ENCODE data around the gene ZNF787. TPM values are rescaled to one million over a fixed set of nuclear protein-coding genes. Genes with fewer than 3 reads are reported as not detected.

The ZNF787 gene
- total and polyA plus RNA-seq, 10 of the 15 experiments (the other 5 are each of a cell fraction or from before 2014, with no cell fraction given) = 0.23 to 39.9 (median 4.1) TPM

DNA sequence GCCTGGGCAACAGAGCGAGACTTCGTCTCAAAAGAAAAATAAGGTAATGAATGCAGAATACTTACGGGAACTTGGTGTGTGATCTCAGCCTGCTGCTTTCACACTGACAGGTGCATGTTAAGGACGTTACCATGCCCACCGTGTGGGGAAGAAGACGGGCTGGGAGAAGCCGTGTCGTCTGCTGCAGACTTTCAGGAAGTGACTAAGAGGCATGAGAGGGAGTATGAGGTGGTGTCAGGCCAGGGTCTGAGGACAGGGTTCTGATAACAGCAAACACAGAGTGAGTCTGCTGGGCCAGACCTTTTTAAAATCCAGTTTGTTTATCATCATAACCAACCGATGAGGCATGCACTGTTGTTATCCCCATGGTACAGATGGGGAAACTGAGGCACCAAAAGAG lies 41.2 kb upstream of the ZNF787 start (continued):
- TF ChIP-seq, protein P1, sequence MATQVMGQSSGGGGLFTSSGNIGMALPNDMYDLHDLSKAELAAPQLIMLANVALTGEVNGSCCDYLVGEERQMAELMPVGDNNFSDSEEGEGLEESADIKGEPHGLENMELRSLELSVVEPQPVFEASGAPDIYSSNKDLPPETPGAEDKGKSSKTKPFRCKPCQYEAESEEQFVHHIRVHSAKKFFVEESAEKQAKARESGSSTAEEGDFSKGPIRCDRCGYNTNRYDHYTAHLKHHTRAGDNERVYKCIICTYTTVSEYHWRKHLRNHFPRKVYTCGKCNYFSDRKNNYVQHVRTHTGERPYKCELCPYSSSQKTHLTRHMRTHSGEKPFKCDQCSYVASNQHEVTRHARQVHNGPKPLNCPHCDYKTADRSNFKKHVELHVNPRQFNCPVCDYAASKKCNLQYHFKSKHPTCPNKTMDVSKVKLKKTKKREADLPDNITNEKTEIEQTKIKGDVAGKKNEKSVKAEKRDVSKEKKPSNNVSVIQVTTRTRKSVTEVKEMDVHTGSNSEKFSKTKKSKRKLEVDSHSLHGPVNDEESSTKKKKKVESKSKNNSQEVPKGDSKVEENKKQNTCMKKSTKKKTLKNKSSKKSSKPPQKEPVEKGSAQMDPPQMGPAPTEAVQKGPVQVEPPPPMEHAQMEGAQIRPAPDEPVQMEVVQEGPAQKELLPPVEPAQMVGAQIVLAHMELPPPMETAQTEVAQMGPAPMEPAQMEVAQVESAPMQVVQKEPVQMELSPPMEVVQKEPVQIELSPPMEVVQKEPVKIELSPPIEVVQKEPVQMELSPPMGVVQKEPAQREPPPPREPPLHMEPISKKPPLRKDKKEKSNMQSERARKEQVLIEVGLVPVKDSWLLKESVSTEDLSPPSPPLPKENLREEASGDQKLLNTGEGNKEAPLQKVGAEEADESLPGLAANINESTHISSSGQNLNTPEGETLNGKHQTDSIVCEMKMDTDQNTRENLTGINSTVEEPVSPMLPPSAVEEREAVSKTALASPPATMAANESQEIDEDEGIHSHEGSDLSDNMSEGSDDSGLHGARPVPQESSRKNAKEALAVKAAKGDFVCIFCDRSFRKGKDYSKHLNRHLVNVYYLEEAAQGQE (IDR thresholded peaks at IDR 0.05; ENCODE audit: low read depth, low read length) = no peak

DNA sequence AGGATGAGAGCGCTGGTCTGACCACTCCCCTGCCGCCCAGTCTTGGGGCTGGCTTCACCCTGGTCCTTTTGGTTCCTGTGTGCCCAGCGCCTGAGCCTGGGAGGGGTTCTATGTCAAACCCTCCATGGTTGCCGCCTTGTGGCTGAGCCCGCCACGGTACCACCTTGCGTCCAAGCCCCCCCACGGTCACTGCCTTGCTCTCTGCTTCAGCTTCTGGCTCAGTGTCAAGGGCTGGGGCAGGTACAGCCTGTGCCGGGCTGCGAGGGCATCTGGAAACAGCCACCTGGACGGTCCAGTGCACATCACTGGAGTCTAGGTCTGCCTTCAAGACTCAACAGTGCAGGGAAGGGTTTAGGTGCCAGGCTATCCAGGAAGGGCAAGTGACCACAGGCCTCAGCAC lies 40.4 kb upstream of the ZNF787 start:
- BruUV-seq (replicated peaks) = no TSS peak
- intact Hi-C loops (cut with micrococcal nuclease; ENCODE audit: unreplicated experiment) (no loop called here), in situ Hi-C loops (cut with MboI) (no loop called here)
- Histone ChIP-seq H3K36me3 (ENCODE audit: control insufficient read depth in 2 of 2, insufficient read depth in 2 of 2, low read length in 1 of 2) (peaks cover 0 to 2% of the 10 kb centered on the region in 2 experiments; a peak in 3 of 4 replicates), H4K20me1 (ENCODE audit: control insufficient read depth, insufficient read depth) (no peaks in the 10 kb centered on the region), H3K9me3 (replicated peaks; ENCODE audit: control insufficient read depth, insufficient read depth, low read length) (no peaks in the 10 kb centered on the region), H2AFZ (ENCODE audit: control insufficient read depth, low read depth, low read length) (no peak overlapping the region), H3K4me1 (ENCODE audit: control insufficient read depth, insufficient read depth, low read length) (no peaks in the 10 kb centered on the region), H3K27me3 (replicated peaks in 1 of 2; ENCODE audit: control insufficient read depth in 2 of 2, insufficient read depth in 2 of 2, low read length in 1 of 2) (no peaks in the 10 kb centered on the region), H3K27ac (ENCODE audit: control insufficient read depth, insufficient read depth) (no peak overlapping the region), H3K4me2 (ENCODE audit: control insufficient read depth, insufficient read depth) (no peak overlapping the region), H3K79me2 (ENCODE audit: control insufficient read depth, insufficient read depth, low read length) (no peaks in the 10 kb centered on the region), H3K9ac (ENCODE audit: control insufficient read depth, insufficient read depth, low read length) (no peak overlapping the region), H3K4me3 (no peak overlapping the region)
- no peak for ATAC-seq
- no peak for FAIRE-seq
- 87% methylated on average over 10 of the region's 11 CpGs for WGBS (ENCODE audit: insufficient coverage, insufficient replicate concordance, low lambda C conversion rate, missing lambda C conversion rate)
- ChIA-PET POLR2A (no interaction called here), CTCF (interaction anchor here (1.2 kb wide), 1 partner anchor 95 kb away, joined by 4 read pairs; no protein-coding TSS in a partner anchor), SMC1A (ENCODE audit: uncharacterized antibody, unreplicated experiment) (no interaction called here), RAD21 (ENCODE audit: unreplicated experiment) (no interaction called here)
- DNase-seq (ENCODE audit: low read depth, low spot score) = no peak
- TF ChIP-seq ZNF622 (IDR thresholded peaks at IDR 0.05) (no peak), MXI1 (IDR thresholded peaks at IDR 0.05; ENCODE audit: low read depth, low read length) (no peak), SMAD1 (IDR thresholded peaks at IDR 0.05; ENCODE audit: low read depth, partially characterized antibody) (no peak), ZNF217 (IDR thresholded peaks at IDR 0.05) (no peak), POU2F2 (IDR thresholded peaks at IDR 0.05; ENCODE audit: borderline replicate concordance, low read depth, low read length) (no peak), BRCA1 (IDR thresholded peaks at IDR 0.05; ENCODE audit: low read depth, low read length) (no peak), NFYB (IDR thresholded peaks at IDR 0.05; ENCODE audit: insufficient read depth, low read depth, low read length) (no peak), HDAC6 (IDR thresholded peaks at IDR 0.05; ENCODE audit: unreplicated experiment) (no peak), POLR2AphosphoS5 (IDR thresholded peaks at IDR 0.05; ENCODE audit: low read length) (no peak), IRF4 (IDR thresholded peaks at IDR 0.05; ENCODE audit: low read depth, low read length) (no peak), NR2C1 (IDR thresholded peaks at IDR 0.05) (no peak), LARP7 (IDR thresholded peaks at IDR 0.05) (no peak), SREBF1 (IDR thresholded peaks at IDR 0.05; ENCODE audit: low read length) (no peak), SIX5 (IDR thresholded peaks at IDR 0.05; ENCODE audit: low read depth, low read length, severe bottlenecking) (no peak)
- TF ChIP-seq, protein P2, sequence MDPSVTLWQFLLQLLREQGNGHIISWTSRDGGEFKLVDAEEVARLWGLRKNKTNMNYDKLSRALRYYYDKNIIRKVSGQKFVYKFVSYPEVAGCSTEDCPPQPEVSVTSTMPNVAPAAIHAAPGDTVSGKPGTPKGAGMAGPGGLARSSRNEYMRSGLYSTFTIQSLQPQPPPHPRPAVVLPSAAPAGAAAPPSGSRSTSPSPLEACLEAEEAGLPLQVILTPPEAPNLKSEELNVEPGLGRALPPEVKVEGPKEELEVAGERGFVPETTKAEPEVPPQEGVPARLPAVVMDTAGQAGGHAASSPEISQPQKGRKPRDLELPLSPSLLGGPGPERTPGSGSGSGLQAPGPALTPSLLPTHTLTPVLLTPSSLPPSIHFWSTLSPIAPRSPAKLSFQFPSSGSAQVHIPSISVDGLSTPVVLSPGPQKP (IDR thresholded peaks at IDR 0.05; ENCODE audit: low read depth, low read length) = no peak
- TF ChIP-seq, protein P3, sequence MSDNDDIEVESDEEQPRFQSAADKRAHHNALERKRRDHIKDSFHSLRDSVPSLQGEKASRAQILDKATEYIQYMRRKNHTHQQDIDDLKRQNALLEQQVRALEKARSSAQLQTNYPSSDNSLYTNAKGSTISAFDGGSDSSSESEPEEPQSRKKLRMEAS (IDR thresholded peaks at IDR 0.05; ENCODE audit: low read depth, low read length) = no peak
- TF ChIP-seq, protein P4, sequence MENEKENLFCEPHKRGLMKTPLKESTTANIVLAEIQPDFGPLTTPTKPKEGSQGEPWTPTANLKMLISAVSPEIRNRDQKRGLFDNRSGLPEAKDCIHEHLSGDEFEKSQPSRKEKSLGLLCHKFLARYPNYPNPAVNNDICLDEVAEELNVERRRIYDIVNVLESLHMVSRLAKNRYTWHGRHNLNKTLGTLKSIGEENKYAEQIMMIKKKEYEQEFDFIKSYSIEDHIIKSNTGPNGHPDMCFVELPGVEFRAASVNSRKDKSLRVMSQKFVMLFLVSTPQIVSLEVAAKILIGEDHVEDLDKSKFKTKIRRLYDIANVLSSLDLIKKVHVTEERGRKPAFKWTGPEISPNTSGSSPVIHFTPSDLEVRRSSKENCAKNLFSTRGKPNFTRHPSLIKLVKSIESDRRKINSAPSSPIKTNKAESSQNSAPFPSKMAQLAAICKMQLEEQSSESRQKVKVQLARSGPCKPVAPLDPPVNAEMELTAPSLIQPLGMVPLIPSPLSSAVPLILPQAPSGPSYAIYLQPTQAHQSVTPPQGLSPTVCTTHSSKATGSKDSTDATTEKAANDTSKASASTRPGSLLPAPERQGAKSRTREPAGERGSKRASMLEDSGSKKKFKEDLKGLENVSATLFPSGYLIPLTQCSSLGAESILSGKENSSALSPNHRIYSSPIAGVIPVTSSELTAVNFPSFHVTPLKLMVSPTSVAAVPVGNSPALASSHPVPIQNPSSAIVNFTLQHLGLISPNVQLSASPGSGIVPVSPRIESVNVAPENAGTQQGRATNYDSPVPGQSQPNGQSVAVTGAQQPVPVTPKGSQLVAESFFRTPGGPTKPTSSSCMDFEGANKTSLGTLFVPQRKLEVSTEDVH (IDR thresholded peaks at IDR 0.05; ENCODE audit: low read depth, partially characterized antibody) = no peak

Data from GM12878 (cell line).